Astrocyte of the hippocampus (primary cell): Measurements from ENCODE around the gene HMGB4.
A peak's percentile ranks its signal among the peaks of the same experiment; 100 is the strongest.

Experiments used
- DNase-seq: peaks from one replicate; pipeline ENCODE4 v3.0.0; 2011; ENCODE audit warnings: low read depth, low spot score

HMGB4 gene, protein sequence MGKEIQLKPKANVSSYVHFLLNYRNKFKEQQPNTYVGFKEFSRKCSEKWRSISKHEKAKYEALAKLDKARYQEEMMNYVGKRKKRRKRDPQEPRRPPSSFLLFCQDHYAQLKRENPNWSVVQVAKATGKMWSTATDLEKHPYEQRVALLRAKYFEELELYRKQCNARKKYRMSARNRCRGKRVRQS

DNA sequence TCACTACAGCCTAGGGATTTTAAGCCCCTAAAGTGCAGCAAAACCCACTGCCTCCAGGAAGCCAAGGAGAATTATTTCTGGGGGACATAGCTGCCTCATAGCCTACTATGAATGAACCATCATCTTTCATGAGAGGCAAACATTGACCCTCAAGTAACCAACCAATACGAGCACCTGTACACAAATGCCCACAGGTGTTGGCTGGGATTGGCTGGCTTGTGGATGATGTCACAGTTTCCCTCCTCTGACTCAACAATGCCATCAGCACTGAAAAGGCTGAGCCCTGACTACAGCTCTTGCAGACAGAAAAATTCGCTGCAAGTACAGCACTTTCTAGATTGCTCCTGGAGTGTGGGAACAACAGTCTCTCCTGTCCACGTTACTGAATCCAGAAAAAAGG lies at the start of gene HMGB4:
TSS of gene HMGB4 (plus strand) at position 301 of the 400 bp plus-strand sequence. CDS start 113 bp downstream, outside the sequence.
- DNase-seq, result no peak

DNA sequence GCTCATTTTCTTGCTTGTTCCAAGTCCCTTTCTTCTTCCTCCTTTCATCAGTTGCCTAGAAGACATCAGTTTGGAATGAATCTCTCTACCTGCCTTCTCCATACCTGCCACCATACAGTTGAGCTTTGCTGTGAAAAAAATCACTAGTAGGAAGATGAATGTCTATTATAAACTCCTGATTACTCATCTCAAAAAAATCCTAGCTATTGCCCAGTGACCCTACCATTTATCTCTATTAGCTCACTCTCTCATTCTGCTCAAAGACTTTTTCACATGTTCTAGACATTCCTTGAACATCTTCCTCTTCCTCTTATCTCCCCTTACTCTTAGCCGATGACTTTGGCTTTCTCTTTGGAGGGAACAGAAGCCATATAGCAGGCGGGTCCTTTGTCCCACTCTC lies 49.7 kb upstream of the HMGB4 start:
- DNase-seq, result peak; percentile 27

DNA sequence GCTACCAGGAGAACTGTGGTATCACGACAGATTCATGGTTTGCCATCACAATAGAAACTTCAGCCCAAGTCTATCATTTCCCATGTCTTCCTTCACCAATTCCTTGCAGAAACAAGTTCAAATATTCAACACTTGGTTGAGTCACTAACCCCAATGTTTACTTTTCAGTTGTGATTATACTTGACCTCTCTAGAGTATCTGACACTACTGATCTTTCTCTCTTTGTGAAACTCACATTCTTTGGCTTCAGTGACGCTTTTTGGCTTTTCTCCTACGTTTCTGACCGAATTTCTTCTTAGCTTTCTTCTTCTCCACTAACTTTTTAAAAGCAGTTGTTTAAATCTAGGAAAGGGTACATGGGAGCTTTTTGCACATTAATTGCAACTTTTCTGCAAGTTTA lies 48.8 kb upstream of the HMGB4 start:
- DNase-seq, result peak; percentile 83

DNA sequence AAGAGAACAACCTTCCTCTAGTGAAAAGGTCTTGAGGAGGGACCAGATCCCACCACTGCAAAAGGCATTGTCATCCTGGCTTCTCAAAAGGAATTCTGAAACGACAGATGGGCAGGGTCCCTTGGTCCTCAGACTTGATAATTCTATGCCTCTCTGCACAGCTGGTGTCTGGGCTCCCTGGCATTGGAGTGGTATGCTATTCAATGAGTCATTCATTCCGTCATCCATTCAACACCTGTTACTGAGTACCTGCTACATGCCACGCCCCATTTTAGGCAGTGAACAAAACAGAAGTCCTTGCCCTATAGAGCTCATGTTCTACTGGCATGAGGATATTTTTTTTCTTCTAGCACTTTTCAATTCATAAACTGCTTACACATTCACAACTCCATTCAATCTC lies 45.8 kb upstream of the HMGB4 start:
- no peak for DNase-seq

DNA sequence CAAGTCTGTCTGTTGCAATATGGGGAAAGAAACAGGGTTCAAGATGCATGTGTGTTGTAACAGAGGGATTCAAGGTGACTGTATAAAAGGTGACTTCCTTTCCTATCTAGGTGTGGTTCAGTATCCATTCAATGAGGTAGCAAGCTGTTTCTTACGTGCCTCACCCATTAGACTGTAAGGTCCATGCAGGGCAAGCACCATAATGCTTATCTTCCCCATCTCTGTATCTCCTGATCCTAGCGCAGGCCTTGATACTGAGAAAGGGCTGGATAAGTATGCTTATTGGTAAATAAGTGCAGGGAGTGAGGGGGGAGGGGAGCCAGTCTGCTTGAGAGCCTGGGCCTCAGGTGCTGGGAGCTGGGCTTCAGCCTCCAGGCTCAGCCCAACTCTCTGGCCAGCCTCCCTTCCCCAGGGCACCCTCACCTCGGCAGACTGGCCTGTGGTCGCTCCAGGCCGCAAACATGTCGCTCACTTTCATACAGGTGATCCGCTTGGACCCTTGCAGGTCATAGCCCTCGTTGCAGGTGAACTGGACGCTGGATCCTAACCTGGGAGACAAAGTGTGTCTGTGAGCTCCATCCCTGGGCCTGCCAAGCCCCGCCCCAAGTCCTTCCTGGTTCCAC lies 44.5 kb upstream of the HMGB4 start:
- DNase-seq, result no peak

DNA sequence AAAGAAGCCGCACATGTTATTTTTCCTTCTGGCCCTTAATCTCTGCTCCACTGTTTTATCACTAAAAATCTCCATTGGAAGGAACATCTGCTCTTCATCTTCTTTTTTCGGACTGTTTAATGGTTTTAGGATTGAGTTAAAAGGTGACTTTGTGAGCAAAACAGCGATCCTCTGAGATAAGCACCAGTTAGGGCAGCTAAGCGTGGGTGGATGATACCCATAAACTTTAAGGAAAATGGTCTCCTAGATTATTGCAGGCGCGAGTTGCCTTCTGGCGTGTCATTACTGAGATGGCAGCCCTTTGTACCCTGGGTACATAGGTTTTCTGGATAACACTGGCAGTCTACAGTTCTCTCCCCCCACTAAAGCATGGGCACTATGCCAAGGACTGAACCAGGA lies 44.0 kb upstream of the HMGB4 start:
- no peak for DNase-seq

DNA sequence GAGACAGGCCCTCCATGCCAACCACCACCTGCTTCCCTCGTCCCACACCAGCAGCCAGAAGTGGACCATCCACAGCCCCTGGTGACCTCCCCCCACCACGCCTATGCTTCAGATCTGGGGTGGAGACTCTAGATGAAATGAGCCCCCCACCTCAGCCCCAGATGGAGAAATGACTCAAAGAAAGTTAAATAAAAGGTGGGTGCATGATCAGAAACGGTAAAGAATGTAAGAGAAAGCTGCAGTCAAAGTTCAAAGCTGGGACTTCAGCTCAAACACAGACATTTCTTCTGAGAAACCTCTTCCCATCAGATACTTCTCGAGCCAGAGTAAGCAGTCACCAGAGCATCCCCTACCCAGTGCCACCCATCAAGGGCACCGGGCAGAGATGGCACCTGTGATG lies 43.1 kb upstream of the HMGB4 start:
- DNase-seq, result no peak

DNA sequence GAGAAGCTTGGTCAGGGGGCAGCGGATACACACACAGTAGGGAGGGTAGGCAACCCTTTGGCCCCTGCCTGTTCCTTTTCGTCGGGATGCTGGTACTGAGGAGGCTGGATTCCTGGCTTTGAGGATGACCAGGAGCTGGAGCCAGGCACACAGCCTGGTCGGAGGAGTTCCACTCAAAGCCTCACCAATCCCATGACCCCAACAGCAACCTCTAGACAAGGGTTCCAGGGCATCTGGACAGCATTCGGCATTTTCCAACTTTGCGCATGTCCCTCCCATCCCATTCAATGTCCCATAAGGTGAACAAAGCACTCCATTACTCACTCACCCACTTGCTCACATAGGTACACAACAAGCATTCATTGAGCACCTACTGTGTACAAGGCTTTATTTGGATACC lies 42.6 kb upstream of the HMGB4 start:
- DNase-seq, result no peak

DNA sequence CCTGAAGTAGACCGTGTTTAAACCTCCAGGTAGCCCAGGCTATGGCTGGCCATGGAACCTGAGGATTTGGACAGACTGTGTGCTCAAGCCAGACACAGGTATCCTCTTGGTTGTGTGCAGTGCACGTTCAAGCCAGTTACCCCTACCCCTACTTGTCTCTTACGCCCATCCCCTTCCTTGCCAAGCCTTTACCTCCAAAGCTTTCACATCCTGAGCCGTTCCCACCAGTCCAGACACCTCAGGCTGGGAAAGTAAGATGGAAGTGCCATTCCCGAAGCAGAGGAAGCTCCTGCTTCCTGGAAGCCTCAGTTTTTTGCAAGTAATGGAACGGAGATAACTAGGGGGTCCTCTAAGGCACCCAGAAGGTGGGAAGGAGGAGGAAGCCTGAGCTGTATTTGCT lies 41.5 kb upstream of the HMGB4 start:
- no peak for DNase-seq

DNA sequence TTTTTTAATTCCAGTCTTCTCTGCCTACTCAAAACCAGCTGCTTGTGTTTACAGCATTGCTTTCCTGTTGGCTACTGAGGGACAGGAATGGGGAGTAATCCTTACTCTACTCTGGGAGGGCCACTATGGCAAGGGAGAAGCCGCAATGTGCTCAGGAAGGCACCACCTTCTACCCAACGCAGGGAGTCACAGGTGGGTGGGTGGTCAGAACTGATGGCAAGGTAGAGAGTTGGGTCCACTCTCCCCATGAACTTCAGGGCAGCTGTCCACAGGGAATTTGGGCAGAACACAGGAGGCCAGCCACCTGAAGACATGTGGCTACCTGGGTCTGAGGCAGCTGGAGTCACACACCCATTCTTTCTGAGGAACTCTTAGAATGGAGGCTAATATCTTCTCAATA lies 40.5 kb upstream of the HMGB4 start:
- no peak for DNase-seq

DNA sequence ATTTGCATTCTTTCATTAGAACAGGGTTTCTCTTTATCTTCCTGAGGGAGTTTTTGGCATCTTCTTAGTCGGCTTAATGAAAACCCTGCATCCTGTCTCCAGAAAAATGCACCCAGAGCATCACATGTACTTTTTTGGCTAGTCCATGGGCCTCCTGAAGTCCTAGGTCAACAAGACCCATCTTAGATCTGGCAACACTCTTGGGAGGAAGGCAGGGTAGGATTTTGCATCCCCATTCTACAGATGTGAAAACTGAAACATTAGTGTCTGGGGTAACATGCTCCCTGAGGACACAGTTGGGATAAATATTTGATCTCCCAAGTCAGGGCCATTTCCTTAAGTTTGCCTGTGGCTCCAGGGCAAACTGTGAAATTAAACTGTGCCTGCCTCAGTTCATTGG lies 40.0 kb upstream of the HMGB4 start:
- DNase-seq, result no peak

DNA sequence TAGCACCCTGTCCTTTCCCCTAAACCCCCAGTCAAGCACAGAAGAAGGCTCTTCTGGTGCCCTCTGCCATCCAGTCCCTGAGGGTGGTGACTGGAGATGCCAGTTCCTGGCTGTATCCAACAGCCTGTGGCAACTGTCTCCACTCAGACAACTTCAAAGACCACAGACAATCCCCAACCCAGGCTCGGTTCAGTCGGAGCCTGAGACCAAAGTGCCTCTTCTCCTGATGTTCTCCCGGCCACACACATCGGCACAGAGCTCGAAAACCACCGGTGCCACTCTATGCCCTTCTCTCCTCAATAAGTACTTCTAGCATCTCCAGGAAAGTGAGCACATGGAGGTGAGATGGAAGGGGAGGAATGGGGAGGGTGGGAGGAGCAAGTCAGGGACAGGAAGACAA lies 39.6 kb upstream of the HMGB4 start:
- DNase-seq, result no peak

DNA sequence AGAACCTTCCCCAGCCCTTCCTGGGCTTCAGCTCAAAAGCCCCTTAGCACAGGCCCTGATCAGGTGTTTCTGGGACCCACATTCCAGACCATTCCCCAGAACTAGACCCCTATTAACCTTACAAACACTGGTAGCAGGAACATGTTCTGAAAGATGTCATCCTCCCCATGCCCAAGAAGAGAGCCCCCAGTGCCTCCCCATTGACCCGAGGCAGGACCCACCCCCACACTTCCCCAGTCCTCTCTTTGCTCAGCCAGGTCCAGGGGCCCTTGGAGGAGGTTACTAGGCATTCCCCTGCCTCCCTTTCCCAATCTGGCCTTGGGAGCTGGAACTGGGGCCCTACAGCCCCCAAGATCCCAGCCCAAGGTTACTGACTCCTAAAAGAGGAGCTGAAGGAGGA lies 38.9 kb upstream of the HMGB4 start:
- DNase-seq, result no peak

DNA sequence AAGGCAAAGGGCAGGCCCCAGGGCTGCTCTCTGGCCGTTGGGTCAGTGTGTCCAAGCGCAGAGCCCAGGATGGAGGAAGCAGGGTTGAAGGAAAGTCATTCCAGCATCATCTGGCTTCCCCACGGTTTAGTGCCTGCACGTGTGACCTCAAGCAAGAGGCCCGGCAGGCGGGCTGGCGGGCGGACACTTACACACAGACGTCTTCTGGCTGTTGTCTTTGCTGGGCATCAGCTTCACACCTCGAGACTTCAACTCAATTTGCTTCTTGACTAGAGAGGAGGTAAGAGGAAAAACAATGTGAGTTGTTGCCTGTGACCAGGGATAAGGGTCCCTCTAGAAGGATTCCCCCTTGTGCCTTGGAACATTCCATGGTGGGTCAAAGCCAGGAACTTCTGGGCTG lies 38.4 kb upstream of the HMGB4 start:
- no peak for DNase-seq

DNA sequence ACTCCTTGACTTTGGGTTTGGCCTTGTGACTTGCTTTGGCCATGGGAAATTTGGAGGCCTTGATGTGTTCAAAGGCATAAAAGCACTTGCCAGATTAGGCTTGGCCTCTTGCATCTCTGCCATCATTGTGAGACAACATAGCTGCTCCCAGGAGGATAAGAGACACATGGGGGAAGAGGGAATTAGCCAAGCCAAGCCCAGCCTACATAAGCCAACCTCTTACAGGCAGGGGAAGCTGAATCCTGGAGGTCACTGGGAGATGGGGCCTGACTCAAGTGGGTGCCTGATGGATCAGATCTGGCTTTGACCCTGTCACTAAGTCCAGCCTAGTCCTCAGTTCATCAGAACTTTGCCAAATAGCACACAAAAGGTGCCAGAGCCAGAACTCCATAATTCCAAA lies 37.6 kb upstream of the HMGB4 start:
- no peak for DNase-seq

DNA sequence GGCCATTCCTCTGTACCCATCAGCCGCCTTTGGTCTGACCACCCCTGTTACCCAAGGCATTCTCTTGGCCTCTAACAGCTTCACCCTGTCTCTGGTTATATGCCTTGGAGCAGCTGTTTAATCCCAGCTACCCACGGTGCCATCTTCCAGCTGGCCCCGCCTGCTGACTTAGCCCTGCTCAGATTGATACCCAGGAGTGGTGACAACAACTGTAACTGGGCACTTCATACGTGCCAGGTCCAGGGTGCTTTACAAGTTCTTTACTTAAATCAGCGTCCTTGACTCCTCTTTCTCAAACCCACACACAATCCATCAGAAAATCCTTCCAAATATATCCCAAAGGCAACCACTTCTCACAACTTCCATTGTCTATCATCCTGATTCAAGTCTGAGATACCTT lies 37.2 kb upstream of the HMGB4 start:
- no peak for DNase-seq

DNA sequence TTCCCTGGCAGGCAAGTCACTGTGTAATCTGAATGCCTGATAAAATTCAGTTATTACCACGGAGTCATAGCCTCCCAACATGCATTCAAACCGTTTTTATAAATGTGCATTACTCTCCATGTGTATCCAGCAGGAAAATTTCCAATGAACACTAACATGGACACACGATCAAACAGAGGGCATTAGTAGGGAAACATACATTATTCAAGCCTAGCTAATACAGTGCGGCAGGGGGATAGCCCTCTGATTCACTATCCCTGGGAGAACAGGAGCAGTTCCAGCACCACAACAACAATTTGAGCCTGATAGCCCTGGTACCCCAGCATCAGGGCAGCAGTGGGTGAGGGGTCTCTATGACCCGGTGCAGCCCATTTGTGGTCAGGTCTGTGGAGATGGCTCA lies 35.8 kb upstream of the HMGB4 start:
- no peak for DNase-seq

DNA sequence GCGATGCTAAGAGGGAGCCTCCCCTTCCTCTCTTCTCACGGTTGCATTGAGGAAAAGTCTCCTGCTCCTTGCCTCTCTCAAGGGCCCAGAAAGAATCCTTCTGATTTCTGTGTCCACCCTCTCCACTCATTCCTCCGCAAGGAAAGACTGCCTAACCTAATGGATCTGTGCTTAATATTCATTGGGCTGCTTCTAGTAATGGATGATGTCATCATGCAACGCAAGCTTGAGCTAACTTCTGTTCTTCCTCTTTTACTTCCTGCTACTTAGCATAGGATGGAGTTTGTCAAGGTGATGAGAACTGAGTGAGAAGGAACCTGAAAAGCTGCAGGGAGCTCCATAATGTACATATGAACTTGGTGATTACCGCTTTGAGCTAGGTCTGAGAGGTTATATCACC lies 35.2 kb upstream of the HMGB4 start:
- no peak for DNase-seq

DNA sequence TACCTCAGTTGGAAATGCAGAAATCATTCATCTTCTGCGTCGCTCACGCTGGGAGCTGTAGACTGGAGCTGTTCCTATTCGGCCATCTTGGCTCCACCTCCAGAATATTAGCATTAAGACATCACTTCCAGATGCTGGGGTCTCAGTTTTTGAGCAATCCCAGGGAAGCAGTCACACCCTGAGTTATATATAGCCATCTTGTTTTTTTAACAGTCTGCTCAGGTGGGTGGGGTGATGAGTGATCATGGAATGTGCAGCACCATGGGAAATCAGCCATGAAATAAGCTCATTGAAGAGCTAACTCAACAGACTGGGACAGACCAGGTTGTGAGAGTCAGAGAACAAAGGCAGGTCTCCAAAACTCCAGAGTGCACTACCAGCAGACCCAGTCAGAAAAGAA lies 27.0 kb upstream of the HMGB4 start:
- DNase-seq, result no peak

DNA sequence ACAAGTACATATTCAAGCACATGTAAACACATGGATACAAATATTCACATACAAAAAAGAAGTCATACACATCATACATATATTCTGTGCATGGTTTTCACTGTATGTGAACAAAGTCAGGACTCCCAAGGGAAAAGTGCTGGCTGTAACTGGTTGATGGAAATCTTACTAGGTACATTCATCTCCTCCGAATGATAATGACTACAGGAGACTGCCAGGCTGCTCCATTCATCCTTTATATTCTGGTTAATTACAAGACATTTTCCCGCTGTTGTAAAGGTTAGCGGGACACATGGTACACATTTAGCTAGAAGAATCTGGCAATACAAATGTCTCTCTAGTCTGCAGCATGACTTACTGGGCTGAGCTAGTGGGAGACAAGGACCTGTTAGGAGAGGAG lies 26.2 kb upstream of the HMGB4 start:
- no peak for DNase-seq

DNA sequence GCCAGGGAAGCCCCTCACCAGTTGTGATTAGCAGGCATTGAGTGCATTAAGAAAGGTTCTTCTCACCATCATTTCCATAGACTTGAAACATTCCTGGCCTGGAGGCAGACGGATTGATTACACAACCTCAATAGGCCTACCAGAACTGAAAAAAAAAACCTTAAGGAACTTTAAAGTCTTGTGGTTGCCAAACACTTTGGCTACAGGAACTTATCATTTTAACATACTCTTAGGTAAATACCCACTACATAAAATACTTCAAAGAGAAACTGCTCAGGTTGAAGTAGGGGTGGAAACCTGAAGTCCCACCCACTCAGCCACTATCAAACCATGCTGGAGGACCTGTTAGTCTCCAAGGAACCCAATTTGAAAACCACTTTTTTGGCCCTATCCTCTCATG lies 22.4 kb upstream of the HMGB4 start:
- DNase-seq, result no peak

DNA sequence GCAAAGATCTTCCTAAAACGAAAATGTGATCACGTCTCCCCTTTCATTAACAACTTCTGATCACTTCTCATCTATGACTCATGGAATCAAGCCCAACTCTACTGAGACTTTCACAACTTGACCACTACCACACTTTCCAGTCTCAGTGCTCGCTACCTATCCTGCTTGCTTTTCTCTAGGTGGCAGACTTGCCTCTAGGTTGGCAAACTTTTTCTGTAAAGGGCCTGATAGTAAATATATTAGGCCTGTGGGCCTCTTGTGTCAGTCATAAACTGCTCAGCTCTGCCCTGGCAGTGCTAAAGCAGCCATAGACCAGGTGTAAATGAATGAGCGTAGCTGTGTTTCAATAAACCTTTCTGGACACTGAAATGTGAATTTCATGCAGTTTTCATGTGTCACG lies 21.5 kb upstream of the HMGB4 start:
- DNase-seq, result no peak

DNA sequence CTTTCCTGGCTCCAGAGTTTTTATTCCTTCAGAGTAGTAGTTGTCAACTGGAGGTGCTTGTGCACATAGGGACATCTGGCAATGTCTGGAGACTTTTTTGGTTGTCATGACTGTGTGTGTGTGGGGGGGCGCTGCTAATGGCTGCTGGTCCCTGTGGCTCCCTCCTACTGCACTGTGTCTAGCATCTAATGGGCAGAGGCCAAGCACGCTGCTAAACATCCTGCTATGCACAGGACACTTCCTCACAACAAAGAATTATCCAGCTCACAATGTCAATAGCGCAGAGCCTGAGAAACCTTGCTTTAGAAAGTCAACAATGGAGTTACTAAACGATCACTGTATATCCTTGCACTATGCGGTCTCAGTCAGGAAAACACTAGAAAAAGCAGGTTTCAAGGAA lies 19.7 kb upstream of the HMGB4 start:
- DNase-seq, result no peak

DNA sequence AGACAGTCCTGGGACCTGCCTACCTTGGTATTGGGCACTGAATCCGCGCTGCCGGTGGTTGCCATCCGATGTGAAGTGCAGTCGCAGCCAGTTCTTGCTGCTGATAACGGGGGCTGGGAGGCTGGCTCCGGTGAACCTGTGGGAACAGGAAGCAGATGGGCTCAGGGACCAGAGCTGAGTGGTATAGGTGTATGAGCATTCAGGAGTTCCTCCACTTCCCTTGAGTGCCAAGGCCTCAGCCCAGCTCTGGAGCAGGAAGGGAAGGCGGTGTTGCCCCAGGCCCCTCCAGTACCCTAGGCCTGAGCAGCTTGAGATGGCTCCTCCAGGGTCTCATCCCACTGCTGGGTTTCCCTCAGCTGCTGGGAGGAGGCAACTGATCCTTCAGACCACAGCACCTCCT lies 17.0 kb upstream of the HMGB4 start:
- DNase-seq, result no peak
